GM12891 (cell line): ENCODE measurements around the gene MFGE8.

ENCODE experiments used
- POLR2A ChIP-seq: IDR thresholded peaks from 2 replicates; pipeline ENCODE4 v1.6.1; 2011; ENCODE audit warnings: low read depth, low read length, control low read depth
- POLR2AphosphoS5 ChIP-seq: IDR thresholded peaks from 2 replicates; pipeline ENCODE4 v1.6.1; 2011; ENCODE audit warnings: low read depth, low read length, control low read depth
- SPI1 ChIP-seq: IDR thresholded peaks from 2 replicates; pipeline ENCODE4 v1.6.1; 2011; ENCODE audit warnings: low read depth, low read length, control low read depth
- TAF1 ChIP-seq: IDR thresholded peaks from 2 replicates; pipeline ENCODE4 v1.6.1; 2011; ENCODE audit warnings: low read depth, low read length, control low read depth

DNA sequence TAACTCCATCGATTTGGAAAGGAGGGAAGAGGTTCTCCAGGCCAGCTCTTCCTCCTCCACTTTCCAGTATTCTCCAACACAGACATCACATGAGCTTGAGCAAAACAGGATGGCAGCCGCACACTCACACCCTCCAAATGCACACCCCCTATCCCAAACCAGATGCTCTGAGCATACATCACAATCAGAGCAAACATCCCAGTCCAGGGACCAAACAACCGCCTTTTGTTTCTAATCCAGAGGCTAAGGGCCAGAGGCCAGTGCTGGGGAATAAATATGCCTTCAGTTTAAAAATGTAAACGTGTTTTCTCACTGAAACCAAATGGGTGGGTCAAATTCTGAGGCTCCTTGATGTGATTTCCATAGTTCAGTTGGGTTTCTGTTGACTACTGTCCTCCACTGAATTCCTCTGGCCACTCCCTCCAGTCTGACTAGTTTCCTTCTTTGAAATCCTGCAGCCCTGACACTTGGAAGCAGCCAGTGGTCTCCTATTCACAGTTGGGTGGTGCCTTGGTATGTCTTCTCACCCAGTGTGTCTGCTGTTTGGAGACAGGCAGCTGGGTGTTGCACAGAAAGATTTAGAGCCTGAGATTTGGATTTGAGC, 19.2 kb upstream of the MFGE8 start:
- TF ChIP-seq POLR2A (no peak), POLR2AphosphoS5 (no peak), TAF1 (no peak), SPI1 (no peak)
